G401 (cell line): ENCODE measurements around the gene ATP9B. TPM values are rescaled to one million over a fixed set of nuclear protein-coding genes. Genes with fewer than 3 reads are reported as not detected.

ENCODE experiments used
- DNase-seq: peaks from one replicate; pipeline ENCODE4 v3.0.0-alpha.2; 2015; ENCODE audit warnings: low spot score
- in situ Hi-C: cut with HindIII; loops from 2 replicates; pipeline ENCODE4 v1.10.0; 2016; ENCODE audit warnings: low sequenced_read_pairs, mixed read lengths
- total RNA-seq: library from RNA; depleted of rRNA; stranded (reverse); fragments of >200 nt; shearing (Covaris generic); gene quantifications from 2 replicates; pipeline ENCODE4 v1.2.3, GENCODE V29; 2014

Gene ATP9B
- total RNA-seq, 1 experiment from 2014 or later = 16.3 TPM

DNA sequence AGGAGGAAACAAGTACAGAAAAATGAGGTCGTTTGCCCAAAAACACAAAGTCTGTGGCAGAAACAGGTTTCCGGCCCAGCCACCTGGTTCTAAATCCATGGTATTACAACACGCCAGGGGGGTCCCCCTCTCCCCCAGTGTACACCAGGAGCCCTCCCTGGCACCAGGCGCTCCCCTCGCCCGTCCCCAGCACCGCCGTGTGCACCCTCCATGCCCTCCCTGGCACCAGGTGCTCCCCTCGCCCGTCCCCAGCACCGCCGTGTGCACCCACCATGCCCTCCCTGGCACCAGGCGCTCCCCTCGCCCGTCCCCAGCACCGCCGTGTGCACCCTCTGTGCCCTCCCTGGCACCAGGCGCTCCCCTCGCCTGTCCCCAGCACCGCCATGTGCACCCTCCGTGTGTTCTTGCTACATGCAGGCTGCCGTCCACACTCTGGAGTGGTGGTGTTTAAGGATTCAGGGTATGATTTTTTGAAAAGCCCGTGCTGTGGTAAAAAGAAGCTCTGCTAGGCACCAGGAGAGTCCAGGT, 266.7 kb downstream of the ATP9B start:
- in situ Hi-C loops = no loop called here
- no peak for DNase-seq

DNA sequence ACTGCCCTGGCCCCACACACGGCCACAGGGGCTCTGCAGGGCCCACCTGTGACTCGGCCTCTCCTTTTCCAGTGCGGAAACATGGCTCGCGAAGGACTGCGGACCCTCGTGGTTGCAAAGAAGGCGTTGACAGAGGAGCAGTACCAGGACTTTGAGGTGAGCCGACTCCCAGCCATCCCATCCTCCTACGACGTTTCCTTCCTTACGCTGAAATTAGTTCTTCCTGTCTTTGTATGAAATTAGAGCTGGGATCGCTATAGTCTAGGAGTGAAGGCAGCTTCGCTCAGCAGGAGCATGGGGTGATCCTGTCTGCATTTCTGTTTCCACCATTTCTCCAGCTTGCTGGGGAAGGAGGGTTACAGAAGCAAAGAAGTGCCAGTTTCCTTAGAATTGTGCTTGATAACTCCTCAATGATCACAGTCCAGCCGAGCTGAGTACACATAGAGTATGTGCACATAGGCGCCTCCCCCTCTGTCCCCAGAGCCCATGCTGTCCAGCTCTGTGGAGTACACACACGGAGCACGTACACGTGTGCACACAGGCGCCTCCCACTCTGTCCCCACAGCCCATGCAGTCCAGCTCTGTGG, 267.5 kb downstream of the ATP9B start:
- no peak for DNase-seq
- in situ Hi-C loops = no loop called here

DNA sequence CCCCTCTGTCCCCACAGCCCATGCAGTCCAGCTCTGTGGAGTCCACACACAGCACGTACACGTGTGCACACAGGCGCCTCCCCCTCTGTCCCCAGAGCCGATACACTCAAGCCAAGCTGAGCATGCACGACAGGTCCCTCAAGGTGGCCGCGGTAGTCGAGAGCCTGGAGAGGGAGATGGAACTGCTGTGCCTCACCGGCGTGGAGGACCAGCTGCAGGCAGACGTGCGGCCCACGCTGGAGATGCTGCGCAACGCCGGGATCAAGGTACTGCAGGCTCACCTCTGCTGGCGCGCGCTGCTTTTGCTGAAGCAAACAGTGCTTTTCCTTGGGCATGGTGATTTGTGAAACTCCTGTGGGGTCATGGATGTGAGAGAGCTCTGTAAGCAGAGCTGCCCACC, 268.0 kb downstream of the ATP9B start:
- in situ Hi-C loops = no loop called here
- DNase-seq = no peak

DNA sequence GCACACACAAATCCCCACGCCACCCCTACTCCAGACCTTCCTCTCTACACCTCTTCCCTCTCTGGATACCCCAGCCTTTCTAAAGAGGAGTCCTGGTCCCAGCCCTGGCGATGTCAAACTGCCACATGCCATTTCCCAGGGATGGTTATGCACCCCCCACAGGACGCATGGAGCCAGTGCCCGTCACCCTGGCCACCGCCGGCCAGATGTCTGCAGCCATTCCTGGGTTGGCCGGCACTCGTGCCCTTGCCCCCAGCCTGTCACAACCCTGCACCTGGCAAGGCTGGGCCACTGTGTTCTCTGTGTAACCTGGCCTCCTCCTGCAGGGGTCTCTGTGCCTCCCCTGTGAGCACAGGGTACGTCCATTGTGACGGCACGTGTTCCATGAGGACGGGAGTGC, 268.4 kb downstream of the ATP9B start:
- DNase-seq = no peak
- in situ Hi-C loops = no loop called here

DNA sequence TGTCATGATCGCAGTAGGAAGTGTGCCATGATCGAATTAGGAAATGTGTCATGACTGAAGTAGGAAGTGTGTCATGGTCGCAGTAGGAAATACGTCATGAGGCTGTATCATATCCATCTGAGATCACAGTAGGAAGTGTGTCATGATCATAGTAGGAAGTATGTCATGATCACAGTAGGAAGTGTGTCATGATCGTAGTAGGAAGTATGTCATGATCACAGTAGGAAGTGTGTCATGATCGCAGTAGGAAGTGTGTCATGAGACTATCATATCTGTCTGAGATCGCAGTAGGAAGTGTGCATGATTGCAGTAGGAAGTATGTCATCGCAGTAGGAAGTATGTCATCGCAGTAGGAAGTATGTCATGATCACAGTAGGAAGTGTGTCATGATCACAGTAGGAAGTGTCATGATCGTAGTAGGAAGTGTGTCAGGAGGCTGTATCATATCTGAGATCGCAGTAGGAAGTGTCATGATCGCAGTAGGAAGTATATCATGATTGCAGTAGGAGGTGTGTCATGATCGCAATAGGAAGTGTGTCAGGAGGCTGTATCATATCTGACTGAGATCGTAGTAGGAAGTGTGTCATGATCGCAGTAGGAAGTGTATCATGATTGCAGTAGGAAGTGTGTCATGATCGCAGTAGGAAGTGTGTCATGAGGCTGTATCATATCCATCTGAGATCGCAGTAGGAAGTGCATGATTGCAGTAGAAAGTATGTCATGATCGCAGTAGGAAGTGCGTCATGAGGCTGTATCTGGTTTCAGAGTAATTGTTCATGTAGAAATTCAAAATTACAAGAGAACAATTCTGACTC, 270.1 kb downstream of the ATP9B start:
- in situ Hi-C loops = no loop called here
- no peak for DNase-seq

DNA sequence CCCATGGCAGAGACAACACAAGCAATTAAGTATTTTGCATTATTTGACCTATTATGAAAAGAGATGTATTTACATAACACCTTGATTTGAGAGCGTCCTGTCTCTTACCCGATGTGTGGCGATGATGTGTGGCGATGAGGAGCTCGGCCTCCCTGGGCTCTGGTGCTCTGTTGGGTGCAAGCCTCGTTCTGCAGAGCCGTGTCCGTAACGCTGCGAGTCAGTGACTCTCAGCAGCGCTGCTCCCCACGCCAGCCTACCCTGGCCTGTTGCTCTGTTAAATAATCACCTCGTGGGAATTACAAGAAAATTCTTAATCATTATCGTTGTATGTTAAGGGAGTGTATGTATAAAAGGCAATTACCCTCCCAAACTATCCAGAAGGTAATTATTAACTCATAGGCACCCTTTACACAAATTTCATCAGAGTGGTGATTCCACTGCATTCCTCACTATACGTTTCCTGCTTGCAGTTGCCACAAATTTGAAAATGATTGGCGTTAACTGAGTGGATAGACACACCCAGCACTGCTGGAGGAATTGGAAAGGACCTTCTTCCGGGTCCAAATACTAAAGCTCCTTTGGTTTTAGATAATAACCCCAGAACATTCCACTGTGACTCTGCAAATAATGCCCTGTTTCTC, 274.5 kb downstream of the ATP9B start:
- in situ Hi-C loops = no loop called here
- no peak for DNase-seq

DNA sequence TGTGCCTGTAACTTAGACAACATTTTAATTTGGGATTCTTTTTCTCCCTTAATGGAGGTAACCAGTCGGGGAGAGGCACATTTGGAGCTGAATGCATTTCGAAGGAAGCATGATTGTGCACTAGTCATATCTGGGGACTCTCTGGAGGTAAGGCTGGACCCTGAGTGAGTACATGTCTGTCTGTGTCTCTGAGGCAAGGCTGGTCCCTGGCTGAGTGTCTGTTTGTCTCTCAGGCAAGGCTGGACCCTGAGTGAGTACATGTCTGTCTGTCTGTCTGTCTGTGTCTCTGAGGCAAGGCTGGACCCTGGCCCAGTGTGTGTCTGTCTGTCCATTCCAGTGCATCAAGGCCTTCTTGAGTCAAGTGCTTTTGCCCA, 275.0 kb downstream of the ATP9B start:
- no peak for DNase-seq
- in situ Hi-C loops = no loop called here

DNA sequence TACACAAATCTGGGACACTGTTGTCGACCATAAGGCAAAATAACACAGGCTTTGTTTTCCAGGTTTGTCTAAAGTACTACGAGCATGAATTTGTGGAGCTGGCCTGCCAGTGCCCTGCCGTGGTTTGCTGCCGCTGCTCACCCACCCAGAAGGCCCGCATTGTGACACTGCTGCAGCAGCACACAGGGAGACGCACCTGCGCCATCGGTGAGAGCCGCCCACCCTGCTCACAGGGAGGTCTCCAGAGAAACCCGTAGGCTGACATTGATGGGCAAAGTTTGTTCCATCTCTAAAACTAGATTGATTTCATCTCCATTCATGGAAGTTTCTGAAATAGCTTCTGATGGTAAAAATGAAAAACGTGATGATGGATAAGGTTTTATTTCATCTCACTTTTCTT, 276.2 kb downstream of the ATP9B start:
- in situ Hi-C loops = no loop called here
- no peak for DNase-seq

DNA sequence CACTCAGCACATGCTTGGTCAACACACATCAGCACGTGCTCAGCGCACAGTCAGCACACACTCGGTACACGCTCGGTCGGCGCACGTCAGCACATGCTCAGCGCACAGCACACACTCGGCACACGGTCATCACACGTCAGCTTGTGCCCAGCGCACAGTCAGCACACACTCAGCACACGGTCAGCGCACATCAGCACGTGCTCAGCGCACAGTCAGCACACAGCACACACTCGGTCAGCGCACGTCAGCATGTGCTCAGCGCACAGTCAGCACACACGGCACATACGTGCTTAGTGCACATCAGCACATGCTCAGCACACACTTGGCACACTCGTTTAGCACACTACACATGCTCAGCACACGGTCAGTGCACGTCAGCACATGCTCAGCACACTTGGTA, 276.8 kb downstream of the ATP9B start:
- in situ Hi-C loops = no loop called here
- DNase-seq = no peak

DNA sequence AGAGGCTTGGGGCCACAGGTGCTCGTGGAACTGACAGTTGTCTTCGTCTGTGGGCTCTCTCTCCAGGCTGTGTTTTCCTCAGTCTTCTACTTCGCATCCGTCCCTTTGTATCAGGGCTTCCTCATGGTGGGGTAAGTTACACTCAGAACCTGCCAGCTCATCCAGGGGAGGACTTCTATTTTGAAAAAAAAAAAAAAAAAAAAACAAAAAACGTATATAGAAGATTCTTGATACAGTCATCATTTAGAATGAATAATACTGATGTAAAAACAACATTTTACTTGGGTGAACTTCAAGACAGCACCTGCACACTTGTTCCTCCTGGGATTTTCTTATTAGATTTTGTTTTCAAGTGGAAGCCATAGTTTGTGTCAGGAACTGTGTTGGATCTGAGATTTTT, 278.9 kb downstream of the ATP9B start:
- DNase-seq = no peak
- in situ Hi-C loops = no loop called here

DNA sequence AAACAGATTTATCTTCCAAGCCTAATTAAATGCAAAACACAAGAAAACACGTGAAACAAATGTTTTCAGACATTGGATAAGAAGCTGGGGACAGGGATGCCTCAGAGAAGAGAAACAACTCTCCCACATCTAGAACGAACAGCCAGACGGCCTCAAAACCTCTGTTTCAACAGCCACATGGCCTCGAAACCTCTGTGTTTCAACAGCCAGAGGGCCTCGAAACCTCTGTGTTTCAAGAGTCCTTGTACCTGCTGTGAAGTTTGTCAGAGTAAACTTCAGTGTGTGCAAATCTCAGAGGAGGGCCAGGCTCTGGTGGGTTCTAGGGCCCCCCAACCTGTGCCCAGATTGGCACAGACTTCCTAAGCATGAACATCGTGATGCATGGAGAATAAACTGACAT, 283.2 kb downstream of the ATP9B start:
- no peak for DNase-seq
- in situ Hi-C loops = no loop called here

DNA sequence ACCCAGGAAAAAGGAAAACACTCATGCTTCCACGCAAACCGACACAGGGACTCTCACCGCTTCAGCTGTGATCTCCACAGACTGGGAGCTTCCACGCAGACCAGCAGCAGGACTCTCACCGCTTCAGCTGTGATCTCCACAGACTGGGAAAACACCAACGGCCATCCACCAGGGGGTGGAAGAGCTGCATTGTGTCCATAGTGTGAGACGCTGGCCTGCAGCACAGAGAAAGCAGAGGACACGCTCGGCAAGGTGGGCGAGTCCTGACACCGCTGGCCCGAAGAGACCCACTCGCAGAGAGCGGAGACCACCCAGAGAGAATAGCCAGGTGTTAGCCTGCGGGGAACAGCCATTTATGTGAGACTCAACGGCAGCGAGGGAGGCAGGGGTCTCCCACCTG, 284.1 kb downstream of the ATP9B start:
- in situ Hi-C loops = no loop called here
- no peak for DNase-seq

DNA sequence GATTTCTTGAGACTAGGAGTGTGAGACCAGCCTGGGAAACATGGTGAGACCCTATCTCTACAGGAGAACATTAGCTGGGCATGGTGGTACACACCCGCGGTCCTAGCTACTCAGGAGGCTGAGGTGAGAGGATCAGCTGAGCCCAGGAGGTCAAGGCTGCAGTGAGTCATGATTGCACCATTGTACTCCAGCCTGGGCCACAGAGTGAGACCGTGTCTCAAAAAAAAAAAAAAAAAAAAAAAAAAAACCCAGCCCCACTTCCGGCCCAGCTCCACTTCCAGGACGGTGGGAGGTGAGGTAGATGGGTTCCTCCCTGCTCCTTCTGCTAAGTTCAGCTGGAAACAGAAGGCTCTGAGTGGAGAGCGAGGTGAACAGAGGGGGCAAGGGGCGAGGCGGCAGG, 285.2 kb downstream of the ATP9B start:
- DNase-seq = no peak
- in situ Hi-C loops = no loop called here

DNA sequence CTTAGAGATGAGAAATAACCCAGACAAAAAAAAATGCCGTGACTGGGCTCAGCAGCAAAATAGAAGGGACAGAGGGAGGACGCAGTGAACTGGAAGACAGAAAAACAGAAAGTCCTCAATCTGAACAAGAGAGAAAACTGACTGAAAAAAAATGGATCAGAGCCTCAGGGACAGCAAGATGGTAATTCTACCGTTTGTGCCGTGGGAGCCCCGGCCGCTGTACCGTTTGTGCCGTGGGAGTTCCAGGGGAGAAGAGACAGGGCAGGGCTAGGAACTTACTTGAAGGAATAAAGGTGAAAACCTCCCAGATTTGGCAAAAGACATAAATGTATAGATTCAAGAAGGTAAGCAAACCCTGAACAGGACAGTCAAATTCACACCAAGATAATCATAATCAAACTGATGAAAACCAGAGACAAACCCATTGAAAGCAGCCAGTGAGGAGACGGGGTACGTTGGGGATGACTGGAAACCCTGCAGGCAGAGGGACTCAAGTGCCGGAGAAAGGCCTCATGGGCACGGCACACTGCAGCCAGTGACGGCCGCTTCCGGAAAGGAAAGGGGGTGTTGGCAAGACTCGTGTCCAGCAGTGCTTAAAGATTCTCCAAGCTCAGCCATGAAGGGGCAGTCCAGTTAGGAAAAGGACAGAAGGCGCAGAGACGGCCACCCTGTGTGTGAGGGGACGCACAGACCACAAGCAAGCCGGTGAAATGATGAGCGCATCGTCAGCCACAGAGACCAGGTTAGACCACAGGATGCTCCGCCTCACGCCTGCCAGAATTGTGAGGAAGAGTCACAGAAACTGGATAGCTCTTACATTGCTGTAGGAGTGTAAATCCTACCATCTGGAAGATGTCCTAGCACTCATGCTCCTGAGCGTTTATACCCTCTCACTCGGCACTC, 286.5 kb downstream of the ATP9B start:
- in situ Hi-C loops = no loop called here
- DNase-seq = no peak

DNA sequence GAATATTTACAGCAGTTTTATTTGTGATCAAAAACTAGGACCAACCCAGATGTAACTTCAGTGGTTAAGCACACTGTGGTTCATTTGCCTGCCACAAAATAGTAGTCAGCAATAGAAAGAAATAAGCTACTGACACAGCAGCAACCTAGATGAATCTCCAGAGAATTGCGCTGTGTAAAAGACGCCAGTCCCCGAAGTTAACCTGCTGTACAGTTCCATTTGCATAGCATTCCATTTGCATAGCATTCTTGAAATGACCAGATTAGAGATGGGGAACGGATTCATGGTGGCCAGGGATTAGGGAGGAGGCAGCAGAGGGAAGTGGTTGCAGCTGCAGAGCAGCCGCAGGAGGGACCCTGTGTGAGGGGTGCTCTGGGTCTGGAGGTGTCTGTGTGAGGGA, 287.2 kb downstream of the ATP9B start:
- no peak for DNase-seq
- in situ Hi-C loops = no loop called here

DNA sequence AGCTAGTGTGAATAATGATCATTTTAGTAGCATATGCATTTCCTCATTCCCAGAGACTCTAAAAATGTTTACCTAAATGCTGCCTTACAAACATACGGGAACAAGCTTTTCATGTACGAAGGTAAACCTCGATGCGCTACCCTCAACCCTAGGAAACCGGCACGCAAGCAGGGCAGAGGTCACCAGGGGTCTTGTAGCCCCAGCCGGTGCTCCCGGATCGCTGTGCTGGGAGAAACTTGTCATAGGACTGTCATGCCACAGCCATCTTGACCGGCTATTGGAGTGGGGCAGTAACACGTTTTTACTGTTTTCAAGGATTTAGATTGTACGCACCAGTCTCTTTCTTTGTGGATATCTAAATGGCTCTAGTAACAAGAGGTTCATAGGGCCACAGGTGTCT, 291.7 kb downstream of the ATP9B start:
- in situ Hi-C loops = no loop called here
- no peak for DNase-seq

DNA sequence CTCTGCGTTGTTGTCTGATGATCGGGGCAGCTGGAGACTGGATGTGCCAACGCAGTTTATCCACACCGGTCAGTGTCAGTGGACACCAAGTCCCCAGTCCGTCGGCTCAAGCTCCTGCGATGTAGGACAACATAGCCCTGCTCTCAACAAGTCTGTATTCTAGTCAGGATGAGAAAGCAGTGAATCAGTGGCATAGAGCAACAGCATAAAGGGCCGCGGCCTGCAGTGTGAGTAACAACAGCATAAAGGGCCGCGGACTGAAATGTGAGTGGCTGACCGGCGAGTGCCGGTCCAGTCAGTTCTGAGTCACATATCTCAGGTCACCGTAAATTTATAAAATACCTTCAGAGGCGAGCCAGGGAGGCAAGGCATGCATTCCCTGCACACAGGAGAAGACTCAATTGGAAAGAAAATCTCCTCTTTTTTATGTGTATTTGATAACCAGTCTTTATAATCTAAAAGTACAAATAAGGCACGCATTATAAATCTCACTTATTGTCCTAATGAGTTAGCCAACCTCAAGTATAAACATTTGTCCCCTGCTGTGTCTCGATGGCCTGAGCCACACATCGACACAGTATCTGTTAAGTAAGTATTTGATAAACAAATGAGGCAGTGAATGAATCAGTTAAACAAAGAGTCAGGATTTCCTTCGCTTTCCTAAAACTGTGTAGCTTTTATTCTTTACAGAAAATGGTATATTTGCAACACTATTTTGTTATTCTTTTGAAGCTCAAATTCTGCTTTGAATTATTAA, 292.8 kb downstream of the ATP9B start:
- no peak for DNase-seq

DNA sequence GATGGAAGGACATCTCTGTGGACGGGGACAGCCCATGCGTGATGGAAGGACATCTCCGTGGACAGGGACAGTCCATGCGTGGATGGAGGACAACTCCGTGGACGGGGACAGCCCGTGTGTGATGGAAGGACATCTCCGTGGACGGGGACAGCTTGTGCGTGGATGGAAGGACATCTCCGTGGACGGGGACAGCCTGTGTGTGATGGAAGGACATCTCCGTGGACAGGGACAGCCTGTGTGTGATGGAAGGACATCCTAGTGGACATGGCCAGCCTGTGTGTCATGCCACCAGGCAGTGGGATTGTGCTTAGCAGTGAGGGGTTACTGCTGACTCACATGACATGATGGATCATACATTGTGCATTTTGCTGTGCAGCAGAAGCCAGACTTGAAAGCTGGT, 296.5 kb downstream of the ATP9B start:
- DNase-seq = no peak
- in situ Hi-C loops = no loop called here

More for the DNA sequence above, 292.8 kb downstream of the ATP9B start:
- in situ Hi-C loops = no loop called here
